A549 (cell line): ENCODE data around the gene LANCL2. TPM values are rescaled to one million over a fixed set of nuclear protein-coding genes. Genes with fewer than 3 reads are reported as not detected.
A peak's percentile ranks its signal among the peaks of the same experiment; 100 is the strongest.

Experiments
- ATAC-seq, 2 experiments: fragments of 200-7000 bp in 1 of 2; fragments of >200 bp in 1 of 2; cut with Nextera tagmentation in 1 of 2; cut with Tn5 transposase in 1 of 2; 3 replicates each; pipeline versions ENCODE4 v1.8.0 to v1.9.1; 2018 to 2020; ENCODE audit warnings: mild to moderate bottlenecking in 1 of 2, moderate library complexity in 1 of 2
- CTCF ChIA-PET: fragments of 300-600 bp; sonication (Branson Sonifier 250); formaldehyde crosslinking; extraction: SDS; loops from one replicate; lab custom pipeline; 2021; ENCODE audit warnings: antibody characterized with exemption, inconsistent platforms; lab: Yijun Ruan, JAX
- POLR2A ChIA-PET: fragments of 350-600 bp; formaldehyde crosslinking; extraction: SDS; loops from one replicate; lab custom pipeline; 2021; ENCODE audit warnings: antibody characterized with exemption, inconsistent platforms; lab: Yijun Ruan, JAX
- DNase-seq, 2 experiments: peaks; one replicate each; pipeline versions ENCODE4 v3.0.0 to v3.0.0-alpha.2; 2011 to 2016; ENCODE audit warnings: low read depth in 1 of 2, low spot score in 1 of 2
- FAIRE-seq: peaks from 2 replicates; lab custom pipeline; 2011; peaks lifted over from hg19 to GRCh38; lab: Jason Lieb, UNC
- H3K27ac ChIP-seq, 2 experiments: fragments of >200 bp; sonication (Bioruptor Twin); formaldehyde crosslinking; 3 replicates each; pipeline ENCODE4 v1.5.1; 2016 to 2017
- H3K4me1 ChIP-seq: fragments of >200 bp; sonication (Bioruptor Twin); formaldehyde crosslinking; 3 replicates; pipeline ENCODE4 v1.6.1; 2016
- H3K4me2 ChIP-seq: fragments of >200 bp; sonication (Bioruptor Twin); formaldehyde crosslinking; 3 replicates; pipeline ENCODE4 v1.6.1; 2016
- H3K4me3 ChIP-seq: fragments of >200 bp; sonication (Bioruptor Twin); formaldehyde crosslinking; 3 replicates; pipeline ENCODE4 v1.5.1; 2016
- H3K9me3 ChIP-seq: fragments of >200 bp; sonication (Bioruptor Twin); formaldehyde crosslinking; 3 replicates; pipeline ENCODE4 v1.6.1; 2016
- BCL3 ChIP-seq: fragments of >200 bp; sonication (Bioruptor Twin); formaldehyde crosslinking; IDR thresholded peaks from 3 replicates; pipeline ENCODE4 v1.6.1; 2016
- CHD2 ChIP-seq: fragments of 150-350 bp; IDR thresholded peaks from 2 replicates; pipeline ENCODE4 v1.6.1; 2014; ENCODE audit warnings: low read length; ENCODE audit not compliant: partially characterized antibody
- CTCF ChIP-seq: fragments of >200 bp; sonication (Bioruptor Twin); formaldehyde crosslinking; IDR thresholded peaks from 3 replicates; pipeline ENCODE4 v1.5.1; 2016
- EHF ChIP-seq: fragments of 250-450 bp; sonication (Bioruptor Pico); IDR thresholded peaks from 2 replicates; pipeline ENCODE4 v1.5.0; 2020; ENCODE audit warnings: mild to moderate bottlenecking
- HDAC2 ChIP-seq: fragments of 200-600 bp; sonication (generic); IDR thresholded peaks from 2 replicates; pipeline ENCODE4 v1.6.1; 2016
- HES2 ChIP-seq: fragments of >200 bp; sonication (Bioruptor Twin); formaldehyde crosslinking; IDR thresholded peaks from 2 replicates; pipeline ENCODE4 v1.6.1; 2016
- HOXB5 ChIP-seq: fragments of 250-450 bp; sonication (Bioruptor Pico); IDR thresholded peaks from 2 replicates; pipeline ENCODE4 v1.5.0; 2020; ENCODE audit warnings: mild to moderate bottlenecking, moderate library complexity
- JUNB ChIP-seq: fragments of >200 bp; sonication (Bioruptor Twin); formaldehyde crosslinking; IDR thresholded peaks from 2 replicates; pipeline ENCODE4 v1.6.1; 2016
- MAFK ChIP-seq: fragments of 450-650 bp; IDR thresholded peaks from 2 replicates; pipeline ENCODE4 v1.6.1; 2014; ENCODE audit not compliant: partially characterized antibody
- MAX ChIP-seq: IDR thresholded peaks from 2 replicates; pipeline ENCODE4 v1.6.1; 2012
- NPAS2 ChIP-seq: fragments of 250-450 bp; sonication (Bioruptor Pico); IDR thresholded peaks from 2 replicates; pipeline ENCODE4 v1.8.0; 2022; ENCODE audit warnings: mild to moderate bottlenecking, moderate library complexity, borderline replicate concordance
- NR3C1 ChIP-seq: fragments of >200 bp; sonication (Bioruptor Twin); formaldehyde crosslinking; IDR thresholded peaks from 3 replicates; pipeline ENCODE4 v1.6.1; 2017
- RAD21 ChIP-seq, 2 experiments: fragments of >200 bp in 1 of 2; sonication (Bioruptor Twin) in 1 of 2; formaldehyde crosslinking in 1 of 2; IDR thresholded peaks in 1 of 2; conservative IDR thresholded peaks in 1 of 2; 2 replicates in 1 of 2; 3 replicates in 1 of 2; pipeline ENCODE4 v1.6.1; 2012 to 2018; ENCODE audit warnings: inconsistent platforms in 1 of 2
- REST ChIP-seq: fragments of 200-600 bp; sonication (generic); IDR thresholded peaks from 2 replicates; pipeline ENCODE4 v1.6.1; 2016; ENCODE audit warnings: antibody characterized with exemption, mild to moderate bottlenecking, moderate library complexity
- RFX5 ChIP-seq: fragments of 450-650 bp; IDR thresholded peaks from 2 replicates; pipeline ENCODE4 v1.7.1; 2014; ENCODE audit warnings: antibody characterized with exemption, mild to moderate bottlenecking, moderate library complexity
- RNF2 ChIP-seq: fragments of 200-600 bp; sonication (generic); IDR thresholded peaks from 2 replicates; pipeline ENCODE4 v1.6.1; 2016; ENCODE audit warnings: low read depth, mild to moderate bottlenecking, antibody characterized with exemption, moderate library complexity, borderline replicate concordance
- SMC3 ChIP-seq: fragments of >200 bp; sonication (Bioruptor Twin); formaldehyde crosslinking; IDR thresholded peaks from 3 replicates; pipeline ENCODE4 v1.6.1; 2018; ENCODE audit warnings: inconsistent platforms
- SREBF2 ChIP-seq: fragments of 450-650 bp; IDR thresholded peaks from 2 replicates; pipeline ENCODE4 v1.6.1; 2014; ENCODE audit warnings: mild to moderate bottlenecking, moderate library complexity
- TFCP2L1 ChIP-seq: fragments of 250-450 bp; sonication (Bioruptor Pico); IDR thresholded peaks from 2 replicates; pipeline ENCODE4 v1.5.0; 2021; ENCODE audit warnings: mild to moderate bottlenecking
- USF2 ChIP-seq: fragments of 450-650 bp; IDR thresholded peaks from 2 replicates; pipeline ENCODE4 v1.6.1; 2014; ENCODE audit warnings: antibody characterized with exemption
- ZC3H11A ChIP-seq: fragments of 450-650 bp; IDR thresholded peaks from 2 replicates; pipeline ENCODE4 v1.6.1; 2014; ENCODE audit warnings: antibody characterized with exemption, mild to moderate bottlenecking
- ZNF302 ChIP-seq: fragments of 250-450 bp; sonication (Bioruptor Pico); IDR thresholded peaks from 2 replicates; pipeline ENCODE4 v1.9.0; 2021; ENCODE audit warnings: inconsistent platforms, mild to moderate bottlenecking, moderate library complexity
- WGBS: methylation state at CpG from one replicate; pipeline ENCODE4 v1.1.6; 2017; ENCODE audit errors: missing lambda C conversion rate; 5-methylcytosine and 5-hydroxymethylcytosine counted together
- polyA plus RNA-seq, 4 experiments: library from polyadenylated mRNA; depleted of rRNA in 3 of 4; stranded (reverse); fragments of >200 nt; fragmentation: RNase III in 1 of 4; extraction: RNeasy Plus Mini Kit Qiagen cat#74134 plus additional on column Dnase treatment in 1 of 4; gene quantifications; 2 replicates in 3 of 4; 3 replicates in 1 of 4; pipeline ENCODE4 v1.2.3, GENCODE V29; 2011 to 2017

The LANCL2 gene
- polyA plus RNA-seq, 2 of the 4 experiments (the other 2 are of a cell fraction): 8.0 to 12.4 TPM

- TF ChIP-seq JUNB: no peak
These were observed 67.4 kb downstream of the LANCL2 start (continued) for GRCh38 chr7:55432506-55432905.

GRCh38 chr7:55432939-55433784, 68.0 kb downstream of the LANCL2 start:
- ATAC-seq (peak; percentile 60 to 86; a peak in 4 of 6 replicates), FAIRE-seq (no peak)
- 63% methylated on average over 12 of the region's 13 CpGs for WGBS
- Histone ChIP-seq H3K4me2 (no peak overlapping the region), H3K9me3 (no peaks in the 10 kb centered on the region), H3K4me3 (no peak overlapping the region)
- CTCF ChIA-PET: interaction anchor here (0.5 to 4.0 kb wide), 14 partner anchors 9 to 635 kb away, joined by 3 to 16 read pairs (median 3); partner anchors contain the start of gene NIPSNAP2
- TF ChIP-seq CHD2 (no peak), CTCF (peak; percentile 57), HOXB5 (CRISPR knock-in tag) (no peak), EHF (no peak), RFX5 (no peak), RAD21 (conservative IDR thresholded peaks at IDR 0.05 in 1 of 2, IDR thresholded peaks at IDR 0.05 in 1 of 2) (peak; percentile 68 to 69), USF2 (no peak), NPAS2 (CRISPR knock-in tag) (0 out of 2 replicates have a peak, but pooled peaks have one; percentile 15), MAX (0 out of 2 replicates have a peak, but pooled peaks have one; percentile 15), SMC3 (peak; percentile 55)
- TF ChIP-seq, all 56 proteins: peak for 5
- POLR2A ChIA-PET: no interaction called here
- Histone ChIP-seq H3K4me1 (no peaks in the 10 kb centered on the region), H3K27ac (no peak overlapping the region)
- DNase-seq: peak; percentile 53 to 62

GRCh38 chr7:55435466-55435865, 70.3 kb downstream of the LANCL2 start:
- FAIRE-seq (no peak), ATAC-seq (no peak; a peak in 1 of 6 replicates), DNase-seq (no peak)
- POLR2A ChIA-PET: no interaction called here
- Histone ChIP-seq H3K27ac (no peak overlapping the region), H3K9me3 (no peaks in the 10 kb centered on the region), H3K4me1 (no peaks in the 10 kb centered on the region), H3K4me2 (no peak overlapping the region), H3K4me3 (no peak overlapping the region)
- CTCF ChIA-PET: interaction anchor here (1.3 kb wide), 1 partner anchor 20 kb away, joined by 4 read pairs; no protein-coding TSS in a partner anchor
- WGBS: 67% methylated on average over 10 of the region's 10 CpGs
- TF ChIP-seq MAX (no peak), CTCF (no peak), REST (no peak), ZC3H11A (no peak), TFCP2L1 (CRISPR knock-in tag) (no peak), RNF2 (no peak), HES2 (no peak), ZNF302 (no peak), HDAC2 (no peak), NR3C1 (no peak), SREBF2 (no peak), BCL3 (no peak), MAFK (no peak)
